GM19240 (cell line): ENCODE data around the gene RBMS1.

ENCODE experiments used
- DNase-seq: peaks from one replicate; pipeline ENCODE4 v3.0.0; 2011; ENCODE audit warnings: low spot score; ENCODE audit not compliant: insufficient read length

The RBMS1 gene

DNA sequence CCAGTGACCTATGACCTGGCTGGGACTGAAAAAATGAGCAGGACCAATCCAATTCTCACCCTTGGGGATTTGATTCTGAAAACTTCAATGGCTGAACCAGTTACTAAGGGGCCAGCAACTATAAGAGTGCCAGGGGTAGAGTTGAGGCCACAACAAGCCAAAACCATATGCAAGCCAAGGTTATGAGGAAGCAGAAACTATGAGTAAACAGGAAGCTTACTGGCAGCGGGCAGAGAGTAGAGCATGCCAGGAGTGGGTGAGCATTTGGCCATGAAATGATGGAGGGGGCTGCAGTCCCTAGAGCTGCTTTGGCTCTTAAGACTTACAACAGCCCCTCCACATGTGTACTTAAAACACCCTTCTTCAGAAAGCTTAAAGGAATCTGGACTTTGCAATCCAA lies 82.4 kb downstream of the RBMS1 start:
- DNase-seq: no peak

DNA sequence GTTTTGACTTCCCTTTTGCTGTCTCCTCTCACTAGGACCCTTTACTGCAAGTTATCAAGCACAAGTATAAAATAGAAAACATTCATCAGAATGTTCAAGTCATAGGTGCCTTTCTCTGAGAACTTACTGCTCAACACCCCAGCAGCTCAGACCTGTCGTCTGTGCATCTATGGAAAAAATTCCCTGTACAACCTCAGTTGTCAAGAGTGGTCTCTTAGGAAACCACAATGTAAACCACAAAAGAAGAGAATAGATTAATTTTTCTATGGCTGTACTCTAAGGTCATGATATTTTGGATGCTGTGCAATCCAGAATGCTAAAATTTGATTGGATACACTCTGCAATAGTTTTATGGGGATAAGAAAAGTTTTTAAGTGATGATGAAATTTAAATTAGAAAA lies 84.1 kb downstream of the RBMS1 start:
- no peak for DNase-seq

GRCh38 chr2:160408959-160409291 lies 84.7 kb downstream of the RBMS1 start:
- DNase-seq: no peak

- no peak for DNase-seq
Observed at GRCh38 chr2:160408173-160408958, 85.2 kb downstream of the RBMS1 start.

- DNase-seq: no peak
Observed at GRCh38 chr2:160407393-160408172, 86.0 kb downstream of the RBMS1 start.

GRCh38 chr2:160406591-160407392 lies 86.8 kb downstream of the RBMS1 start:
- no peak for DNase-seq

- DNase-seq: no peak
Observed at GRCh38 chr2:160405077-160405867, 88.3 kb downstream of the RBMS1 start.

DNA sequence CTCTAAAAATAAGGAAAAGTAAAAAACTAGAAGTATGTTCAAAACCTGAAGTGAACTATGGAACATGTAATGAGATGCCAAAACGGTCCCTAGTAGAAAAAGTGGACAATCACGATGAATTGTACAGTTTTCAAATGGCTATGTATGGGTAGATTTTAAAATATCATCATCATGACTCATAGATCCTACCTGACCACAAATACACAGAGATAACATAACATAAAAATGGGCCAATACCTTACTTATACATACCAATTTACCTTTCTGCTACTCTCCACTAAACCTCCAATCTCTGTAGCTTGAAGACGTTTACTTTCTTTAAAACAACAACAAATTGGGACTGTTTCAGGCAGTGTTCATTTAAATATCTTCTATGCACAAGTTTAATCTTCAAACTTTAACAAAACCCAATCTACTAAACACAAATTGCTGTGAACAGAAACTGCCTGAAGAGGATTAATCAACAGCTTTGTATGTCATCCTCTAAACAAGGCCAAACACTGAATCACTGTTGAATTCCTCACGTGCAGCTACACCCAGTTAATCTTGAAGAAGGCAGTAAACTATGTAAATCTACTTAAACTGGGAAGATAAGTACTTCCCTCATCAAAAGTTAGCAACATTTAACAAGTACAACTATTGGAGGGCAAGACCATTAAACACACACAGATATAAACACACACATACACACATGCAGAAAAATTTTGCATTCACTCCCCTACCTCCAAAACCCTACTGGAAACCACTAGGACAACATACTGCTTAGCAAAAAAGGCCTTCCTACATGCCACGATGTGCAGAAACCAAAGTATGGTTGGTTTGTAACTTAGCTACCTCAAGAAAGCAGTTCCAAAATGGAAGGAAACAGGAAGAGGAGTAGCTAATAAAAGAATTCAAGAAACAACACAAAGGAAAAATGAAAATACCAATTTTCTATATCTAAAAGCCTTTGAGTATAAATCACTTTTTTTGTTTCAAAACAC lies 90.3 kb downstream of the RBMS1 start:
- no peak for DNase-seq

DNA sequence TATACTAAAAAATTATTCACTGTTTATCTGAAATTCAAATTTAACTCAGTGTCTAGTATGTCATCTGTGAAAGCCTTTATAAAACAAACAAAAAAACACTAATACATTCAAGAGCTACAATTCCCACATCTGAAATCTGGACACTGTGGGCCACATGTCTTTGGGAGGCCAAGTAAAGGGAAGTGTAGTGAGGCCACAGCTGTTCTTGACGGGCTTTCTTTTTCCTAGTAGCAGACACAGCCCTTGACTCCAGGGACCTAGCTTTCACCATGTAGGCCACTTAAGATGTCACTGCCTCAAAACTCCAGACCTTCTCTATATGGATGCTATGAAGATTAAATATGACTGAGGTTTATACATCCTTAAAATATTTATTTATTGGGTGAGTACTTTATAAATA lies 91.1 kb downstream of the RBMS1 start:
- DNase-seq: no peak

- DNase-seq: no peak
Observed at GRCh38 chr2:160401895-160402294, 91.7 kb downstream of the RBMS1 start.

GRCh38 chr2:160399880-160400279 lies 93.7 kb downstream of the RBMS1 start:
- DNase-seq: no peak

DNA sequence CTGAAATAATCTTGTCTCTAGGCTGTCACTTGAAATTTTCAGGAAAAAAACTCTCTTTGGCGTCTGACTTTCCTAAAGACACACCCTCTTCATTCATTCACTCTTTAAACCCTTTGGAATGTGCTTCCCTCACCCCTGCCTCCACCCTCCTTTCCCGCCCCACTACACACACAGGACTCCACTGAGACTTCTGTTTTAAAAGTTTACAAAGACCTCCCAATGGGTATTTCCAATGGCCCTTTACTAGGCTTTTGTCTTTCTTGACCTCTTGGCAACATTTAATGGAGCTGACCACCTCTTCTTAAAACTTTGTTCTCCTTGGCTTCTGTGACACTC lies 96.1 kb downstream of the RBMS1 start:
- DNase-seq: no peak

- no peak for DNase-seq
Observed at GRCh38 chr2:160394153-160394552, 99.5 kb downstream of the RBMS1 start.

DNA sequence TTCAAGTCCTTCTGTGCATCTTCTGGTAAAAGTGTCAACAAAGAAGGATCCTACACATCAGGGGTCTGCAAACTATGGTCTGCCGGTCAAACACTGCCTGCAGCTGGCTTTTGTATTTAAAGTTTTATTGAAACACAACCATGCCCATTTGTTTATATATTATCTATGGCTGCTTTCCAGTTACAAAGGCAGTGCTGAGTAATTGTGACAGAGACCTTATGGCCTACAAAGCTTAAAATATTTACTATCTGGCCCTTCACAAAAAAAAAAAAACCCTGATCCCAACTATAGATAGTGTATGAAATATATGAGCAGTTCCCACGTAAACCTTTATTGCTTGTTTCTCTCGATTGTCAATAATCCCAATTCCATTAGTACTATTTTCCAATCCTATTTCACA lies 101.4 kb downstream of the RBMS1 start:
- DNase-seq: no peak

DNA sequence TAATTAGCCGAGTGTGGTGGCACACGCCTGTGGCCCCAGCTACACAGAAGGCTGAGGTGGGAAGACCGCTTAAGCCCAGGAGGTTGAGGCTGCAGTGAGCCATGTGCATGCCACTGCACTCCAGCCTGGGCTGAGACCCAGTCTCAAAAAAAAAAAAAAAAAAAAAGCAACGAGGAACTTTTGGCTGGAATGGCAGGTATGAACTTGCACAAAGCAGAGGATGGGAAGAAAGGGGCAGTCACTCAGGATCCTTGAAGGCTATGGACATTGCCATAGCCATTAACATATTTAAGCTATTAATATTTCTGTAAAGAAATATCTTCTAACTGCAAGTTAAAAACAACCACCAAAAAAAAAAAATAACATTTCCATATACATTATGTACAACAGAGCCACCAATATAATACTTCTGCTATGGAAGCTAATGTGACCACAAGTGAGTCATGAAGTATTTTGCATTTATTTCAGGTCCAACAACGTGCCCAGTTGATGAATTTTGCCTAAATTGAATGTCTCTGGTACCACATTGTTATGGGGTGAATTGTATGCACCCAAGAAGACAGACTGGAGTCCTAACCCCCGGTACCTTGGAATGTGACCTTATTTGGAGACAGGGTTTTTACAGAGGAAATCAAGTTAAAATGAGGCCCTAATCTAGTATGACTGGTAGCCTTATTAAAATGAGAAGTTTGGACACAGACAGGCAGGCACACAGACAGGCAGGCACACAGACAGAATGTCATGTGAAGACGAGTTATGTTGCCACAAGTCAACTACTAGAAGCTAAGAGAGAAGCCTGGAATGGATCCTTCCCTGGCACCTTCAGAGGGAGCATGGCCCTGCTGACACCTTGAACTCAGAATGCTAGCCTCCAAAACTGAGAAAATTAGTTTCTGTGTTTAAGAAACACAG lies 102.8 kb downstream of the RBMS1 start:
- no peak for DNase-seq

DNA sequence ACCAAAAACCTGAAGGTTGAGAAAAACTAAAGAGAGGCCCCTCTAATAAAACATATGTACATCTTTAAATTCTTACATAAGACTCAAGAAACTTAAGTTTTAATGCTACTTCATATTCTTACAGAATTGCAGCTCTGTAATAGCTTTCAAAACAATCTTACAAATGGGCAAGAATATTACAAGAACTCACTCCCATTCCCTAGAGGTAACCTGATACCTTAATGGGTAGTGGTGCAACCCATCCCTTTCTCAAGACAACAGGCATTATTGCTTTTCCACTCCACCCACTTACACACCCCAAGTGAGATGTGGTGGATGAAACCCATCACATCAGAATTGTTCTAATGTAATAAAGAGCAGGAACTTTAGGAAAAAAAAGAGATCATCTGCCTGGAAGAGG lies 103.7 kb downstream of the RBMS1 start:
- no peak for DNase-seq

- DNase-seq: no peak
Observed at GRCh38 chr2:160388464-160389263, 104.9 kb downstream of the RBMS1 start.

GRCh38 chr2:160387558-160388262 lies 105.9 kb downstream of the RBMS1 start:
- DNase-seq: no peak
